HEK293 (cell line): ENCODE data around the gene CFAP73.
A peak's percentile ranks its signal among the peaks of the same experiment; 100 is the strongest.

ENCODE experiments used
- GLI2 ChIP-seq: fragments of 450-650 bp; formaldehyde crosslinking; IDR thresholded peaks from 2 replicates; pipeline ENCODE4; 2017; ENCODE audit warnings: missing biosample characterization, missing genetic modification characterization, low read depth, borderline replicate concordance
- IKZF3 ChIP-seq: fragments of 450-650 bp; IDR thresholded peaks from 2 replicates; pipeline ENCODE4 v1.5.0; 2018; ENCODE audit warnings: missing biosample characterization, mild to moderate bottlenecking, missing genetic modification characterization, moderate library complexity
- KLF17 ChIP-seq: fragments of 450-650 bp; formaldehyde crosslinking; IDR thresholded peaks from 2 replicates; pipeline ENCODE4 v1.5.1; 2016; ENCODE audit warnings: missing biosample characterization, missing genetic modification characterization
- KLF7 ChIP-seq: fragments of 450-650 bp; formaldehyde crosslinking; IDR thresholded peaks from 2 replicates; pipeline ENCODE4 v1.5.1; 2016; ENCODE audit warnings: missing biosample characterization, missing genetic modification characterization, borderline replicate concordance
- MYNN ChIP-seq: fragments of 450-650 bp; formaldehyde crosslinking; IDR thresholded peaks from 2 replicates; pipeline ENCODE4 v1.5.1; 2016; ENCODE audit warnings: missing biosample characterization, missing genetic modification characterization, borderline replicate concordance
- PATZ1 ChIP-seq: fragments of 450-650 bp; formaldehyde crosslinking; IDR thresholded peaks from 2 replicates; pipeline ENCODE4 v1.5.1; 2016; ENCODE audit warnings: missing biosample characterization, missing genetic modification characterization
- ZBTB11 ChIP-seq: fragments of 450-650 bp; formaldehyde crosslinking; conservative IDR thresholded peaks from 2 replicates; pipeline ENCODE4 v1.5.1; 2016; ENCODE audit warnings: low read depth, missing biosample characterization, missing genetic modification characterization
- ZBTB17 ChIP-seq: fragments of 450-650 bp; formaldehyde crosslinking; IDR thresholded peaks from 2 replicates; pipeline ENCODE4 v1.5.1; 2016; ENCODE audit warnings: missing biosample characterization, missing genetic modification characterization
- ZBTB6 ChIP-seq: fragments of 450-650 bp; formaldehyde crosslinking; IDR thresholded peaks from 2 replicates; pipeline ENCODE4 v1.5.1; 2017; ENCODE audit warnings: missing biosample characterization, missing genetic modification characterization
- ZBTB8A ChIP-seq: fragments of 450-650 bp; formaldehyde crosslinking; IDR thresholded peaks from 2 replicates; pipeline ENCODE4 v1.5.1; 2016; ENCODE audit warnings: missing biosample characterization, missing genetic modification characterization
- ZEB2 ChIP-seq: fragments of 450-650 bp; formaldehyde crosslinking; IDR thresholded peaks from 2 replicates; pipeline ENCODE4 v1.5.1; 2016; ENCODE audit warnings: missing biosample characterization, missing genetic modification characterization
- ZFP37 ChIP-seq: fragments of 450-650 bp; formaldehyde crosslinking; IDR thresholded peaks from 2 replicates; pipeline ENCODE4 v1.5.1; 2016; ENCODE audit warnings: missing biosample characterization, missing genetic modification characterization
- ZNF121 ChIP-seq: fragments of 450-650 bp; formaldehyde crosslinking; IDR thresholded peaks from 2 replicates; pipeline ENCODE4 v1.5.1; 2016; ENCODE audit warnings: missing biosample characterization, missing genetic modification characterization
- ZNF19 ChIP-seq: fragments of 450-650 bp; formaldehyde crosslinking; IDR thresholded peaks from 2 replicates; pipeline ENCODE4; 2016; ENCODE audit warnings: missing biosample characterization, missing genetic modification characterization, low read depth
- ZNF214 ChIP-seq: fragments of 450-650 bp; formaldehyde crosslinking; IDR thresholded peaks from 2 replicates; pipeline ENCODE4 v1.5.1; 2017; ENCODE audit warnings: missing biosample characterization, mild to moderate bottlenecking, missing genetic modification characterization, borderline replicate concordance
- ZNF280C ChIP-seq: fragments of 450-650 bp; formaldehyde crosslinking; IDR thresholded peaks from 2 replicates; pipeline ENCODE4 v1.5.1; 2016; ENCODE audit warnings: missing biosample characterization, missing genetic modification characterization
- ZNF280D ChIP-seq: fragments of 450-650 bp; formaldehyde crosslinking; IDR thresholded peaks from 2 replicates; pipeline ENCODE4 v1.5.1; 2016; ENCODE audit warnings: missing biosample characterization, missing genetic modification characterization
- ZNF423 ChIP-seq: fragments of 450-650 bp; formaldehyde crosslinking; IDR thresholded peaks from 2 replicates; pipeline ENCODE4 v1.5.1; 2016; ENCODE audit warnings: missing biosample characterization, missing genetic modification characterization
- ZNF610 ChIP-seq: fragments of 450-650 bp; formaldehyde crosslinking; IDR thresholded peaks from 2 replicates; pipeline ENCODE4 v1.5.1; 2016; ENCODE audit warnings: missing biosample characterization, missing genetic modification characterization, borderline replicate concordance
- ZNF670 ChIP-seq: fragments of 450-650 bp; formaldehyde crosslinking; IDR thresholded peaks from 2 replicates; pipeline ENCODE4 v1.5.1; 2016; ENCODE audit warnings: missing biosample characterization, missing genetic modification characterization, low read depth
- ZNF707 ChIP-seq: fragments of 450-650 bp; formaldehyde crosslinking; IDR thresholded peaks from 2 replicates; pipeline ENCODE4 v1.5.1; 2016; ENCODE audit warnings: missing biosample characterization, missing genetic modification characterization
- ZNF837 ChIP-seq: fragments of 450-650 bp; formaldehyde crosslinking; IDR thresholded peaks from 2 replicates; pipeline ENCODE4 v1.5.1; 2016; ENCODE audit warnings: missing biosample characterization, missing genetic modification characterization
- ZSCAN4 ChIP-seq: fragments of 450-650 bp; formaldehyde crosslinking; IDR thresholded peaks from 2 replicates; pipeline ENCODE4 v1.5.1; 2017; ENCODE audit warnings: missing biosample characterization, missing genetic modification characterization

The CFAP73 gene

GRCh38 chr12:113152835-113153814, 3.6 kb downstream of the CFAP73 start (continued):
- TF ChIP-seq ZNF610 (no peak), ZNF280C (tag by site-specific recombination) (no peak), ZNF280D (no peak), ZNF214 (no peak), ZBTB17 (tag by site-specific recombination) (peak; percentile 92), ZEB2 (tag by site-specific recombination) (peak; percentile 42; the same call in 1 of the 2 replicates), IKZF3 (tag by site-specific recombination) (peak; percentile 71), ZBTB11 (no peak; the same call in 1 of the 2 replicates), KLF7 (tag by site-specific recombination) (no peak), PATZ1 (tag by site-specific recombination) (peak; percentile 71), ZSCAN4 (tag by site-specific recombination) (no peak), ZNF837 (tag by site-specific recombination) (no peak), MYNN (tag by site-specific recombination) (no peak), KLF17 (tag by site-specific recombination) (peak; percentile 67; the same call in 1 of the 2 replicates), ZBTB6 (peak; percentile 100), ZNF121 (tag by site-specific recombination) (no peak), ZNF670 (tag by site-specific recombination) (no peak), ZFP37 (tag by site-specific recombination) (peak; percentile 82; the same call in 1 of the 2 replicates), ZNF707 (tag by site-specific recombination) (no peak), ZBTB8A (0 out of 2 replicates have a peak, but pooled peaks have one; percentile 36), ZNF423 (tag by site-specific recombination) (no peak), ZNF19 (no peak), GLI2 (no peak)
